PFSK-1 (cell line): Measurements from ENCODE around the gene ALPK3.

ENCODE experiments used
- FOXP2 ChIP-seq: optimal IDR thresholded peaks from 2 replicates; pipeline ENCODE3; 2011; ENCODE audit warnings: borderline replicate concordance, control low read depth, inconsistent platforms; ENCODE audit not compliant: insufficient read depth; ENCODE audit errors: extremely low read length, extremely low read depth
- POLR2AphosphoS5 ChIP-seq: IDR thresholded peaks from 2 replicates; pipeline ENCODE4 v1.6.1; 2012; ENCODE audit warnings: low read depth, mild to moderate bottlenecking, control low read depth, low read length, moderate library complexity
- SIN3A ChIP-seq: IDR thresholded peaks from 2 replicates; pipeline ENCODE4 v1.6.1; 2012; ENCODE audit warnings: mild to moderate bottlenecking, low read length, moderate library complexity, borderline replicate concordance; ENCODE audit not compliant: insufficient read depth
- TAF1 ChIP-seq: IDR thresholded peaks from 2 replicates; pipeline ENCODE4 v1.6.1; 2012; ENCODE audit warnings: low read length, control low read depth, borderline replicate concordance; ENCODE audit not compliant: insufficient read depth
- TF ChIP-seq, protein P1 (sequence below), 2 experiments: IDR thresholded peaks; 2 replicates each; pipeline versions ENCODE4 v1.6.1 to v1.8.0; 2011 to 2012; ENCODE audit warnings: low read depth in 2 of 2, low read length in 2 of 2, control low read depth in 1 of 2, inconsistent platforms in 1 of 2, mild to moderate bottlenecking in 1 of 2, moderate library complexity in 1 of 2; ENCODE audit not compliant: insufficient read depth in 1 of 2

Gene ALPK3

DNA sequence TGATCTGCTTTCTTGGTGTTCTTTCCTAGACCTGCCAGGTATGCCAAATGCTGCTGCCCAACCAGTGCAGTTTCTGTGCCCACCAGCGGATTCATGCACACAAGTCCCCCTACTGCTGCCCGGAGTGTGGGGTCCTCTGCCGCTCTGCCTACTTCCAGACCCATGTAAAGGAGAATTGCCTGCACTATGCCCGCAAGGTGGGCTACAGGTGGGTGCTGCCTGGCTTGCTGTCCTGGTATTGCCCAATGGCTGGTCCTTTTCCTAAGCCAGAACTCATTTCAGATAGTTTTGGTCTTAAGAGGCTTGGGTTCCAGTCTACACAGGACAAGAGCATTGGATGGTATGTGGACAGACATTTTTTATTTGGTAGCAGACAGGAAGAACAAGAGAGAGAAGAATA lies 26.5 kb upstream of the ALPK3 start:
- TF ChIP-seq, protein P1, sequence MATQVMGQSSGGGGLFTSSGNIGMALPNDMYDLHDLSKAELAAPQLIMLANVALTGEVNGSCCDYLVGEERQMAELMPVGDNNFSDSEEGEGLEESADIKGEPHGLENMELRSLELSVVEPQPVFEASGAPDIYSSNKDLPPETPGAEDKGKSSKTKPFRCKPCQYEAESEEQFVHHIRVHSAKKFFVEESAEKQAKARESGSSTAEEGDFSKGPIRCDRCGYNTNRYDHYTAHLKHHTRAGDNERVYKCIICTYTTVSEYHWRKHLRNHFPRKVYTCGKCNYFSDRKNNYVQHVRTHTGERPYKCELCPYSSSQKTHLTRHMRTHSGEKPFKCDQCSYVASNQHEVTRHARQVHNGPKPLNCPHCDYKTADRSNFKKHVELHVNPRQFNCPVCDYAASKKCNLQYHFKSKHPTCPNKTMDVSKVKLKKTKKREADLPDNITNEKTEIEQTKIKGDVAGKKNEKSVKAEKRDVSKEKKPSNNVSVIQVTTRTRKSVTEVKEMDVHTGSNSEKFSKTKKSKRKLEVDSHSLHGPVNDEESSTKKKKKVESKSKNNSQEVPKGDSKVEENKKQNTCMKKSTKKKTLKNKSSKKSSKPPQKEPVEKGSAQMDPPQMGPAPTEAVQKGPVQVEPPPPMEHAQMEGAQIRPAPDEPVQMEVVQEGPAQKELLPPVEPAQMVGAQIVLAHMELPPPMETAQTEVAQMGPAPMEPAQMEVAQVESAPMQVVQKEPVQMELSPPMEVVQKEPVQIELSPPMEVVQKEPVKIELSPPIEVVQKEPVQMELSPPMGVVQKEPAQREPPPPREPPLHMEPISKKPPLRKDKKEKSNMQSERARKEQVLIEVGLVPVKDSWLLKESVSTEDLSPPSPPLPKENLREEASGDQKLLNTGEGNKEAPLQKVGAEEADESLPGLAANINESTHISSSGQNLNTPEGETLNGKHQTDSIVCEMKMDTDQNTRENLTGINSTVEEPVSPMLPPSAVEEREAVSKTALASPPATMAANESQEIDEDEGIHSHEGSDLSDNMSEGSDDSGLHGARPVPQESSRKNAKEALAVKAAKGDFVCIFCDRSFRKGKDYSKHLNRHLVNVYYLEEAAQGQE (IDR thresholded peaks at IDR 0.05; ENCODE audit: insufficient read depth in 1 of 2, low read depth in 2 of 2, low read length in 2 of 2): no peak

- TF ChIP-seq SIN3A: no peak
- no peak for TF ChIP-seq POLR2AphosphoS5
- TF ChIP-seq, protein P1 (IDR thresholded peaks at IDR 0.05; ENCODE audit: insufficient read depth in 1 of 2, low read depth in 2 of 2, low read length in 2 of 2): no peak
- TF ChIP-seq FOXP2: no peak
- TF ChIP-seq TAF1: no peak
These were observed 25.4 kb upstream of the ALPK3 start for GRCh38 chr15:84791763-84792162.

DNA sequence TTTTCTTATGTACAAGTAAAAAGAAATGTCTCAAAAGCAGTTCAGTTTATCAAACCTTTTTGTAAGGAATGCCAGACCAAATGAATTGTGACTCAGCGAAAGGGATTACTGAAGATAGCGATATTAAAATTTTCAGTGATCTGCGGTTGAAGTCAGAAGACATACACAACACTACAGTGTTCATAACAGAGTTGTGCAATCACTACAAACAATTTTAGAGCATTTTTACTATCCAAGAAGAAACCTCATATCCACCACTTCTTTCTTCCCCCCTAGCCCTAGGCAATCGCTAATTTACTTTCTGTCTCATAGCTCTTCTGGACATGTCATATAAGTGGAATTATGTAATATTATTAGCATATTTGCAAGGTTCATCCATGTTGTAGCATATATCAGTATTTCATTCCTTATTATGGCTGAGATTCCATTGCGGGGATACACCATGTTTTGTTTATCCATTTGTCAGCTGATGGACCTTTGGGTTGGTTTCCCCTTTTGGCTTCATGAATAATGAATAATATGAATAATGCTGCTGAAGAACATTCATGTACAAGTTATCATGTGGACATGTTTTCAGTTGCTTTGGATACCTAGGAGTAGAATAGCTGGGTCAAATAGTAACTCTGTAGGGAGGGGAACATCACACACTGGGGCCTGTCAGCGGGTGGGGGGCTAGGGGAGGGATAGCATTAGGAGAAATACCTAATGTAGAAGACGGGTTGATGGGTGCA lies 23.6 kb upstream of the ALPK3 start:
- TF ChIP-seq, protein P1 (IDR thresholded peaks at IDR 0.05; ENCODE audit: insufficient read depth in 1 of 2, low read depth in 2 of 2, low read length in 2 of 2): no peak
- no peak for TF ChIP-seq TAF1
- TF ChIP-seq SIN3A: no peak
- no peak for TF ChIP-seq FOXP2
- TF ChIP-seq POLR2AphosphoS5: no peak

DNA sequence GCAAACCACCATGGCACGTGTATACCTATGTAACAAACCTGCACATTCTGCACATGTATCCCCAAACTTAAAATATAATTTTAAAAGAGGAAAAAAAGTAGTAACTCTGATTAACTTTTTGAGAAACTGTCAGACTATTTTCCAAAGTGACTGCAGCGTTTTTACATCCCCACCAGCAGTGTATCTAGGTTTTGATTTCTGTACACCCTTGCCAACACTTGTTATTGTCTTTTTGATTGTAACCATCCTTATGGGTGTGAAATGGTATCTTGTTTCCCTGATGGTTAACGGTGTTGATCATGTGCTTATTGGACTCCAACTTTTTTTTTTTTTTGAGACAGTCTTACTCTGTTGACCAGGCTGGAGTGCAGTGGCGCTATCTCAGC lies 23.0 kb upstream of the ALPK3 start:
- no peak for TF ChIP-seq SIN3A
- no peak for TF ChIP-seq FOXP2
- TF ChIP-seq, protein P1 (IDR thresholded peaks at IDR 0.05; ENCODE audit: insufficient read depth in 1 of 2, low read depth in 2 of 2, low read length in 2 of 2): no peak
- no peak for TF ChIP-seq TAF1
- TF ChIP-seq POLR2AphosphoS5: no peak

GRCh38 chr15:84795186-84795585 lies 22.0 kb upstream of the ALPK3 start:
- TF ChIP-seq POLR2AphosphoS5 (no peak), SIN3A (no peak), FOXP2 (no peak), TAF1 (no peak)
- TF ChIP-seq, protein P1 (IDR thresholded peaks at IDR 0.05; ENCODE audit: insufficient read depth in 1 of 2, low read depth in 2 of 2, low read length in 2 of 2): no peak
